Keratinocyte (primary cell): Measurements from ENCODE around the gene ATP6V0D1. TPM values are rescaled to one million over a fixed set of nuclear protein-coding genes. Genes with fewer than 3 reads are reported as not detected.

Experiments used
- DNase-seq: peaks from one replicate; pipeline ENCODE4 v3.0.0-alpha.2; 2011; ENCODE audit warnings: low read depth, missing footprints, low spot score
- FAIRE-seq: peaks from 2 replicates; lab custom pipeline; 2011; peaks lifted over from hg19 to GRCh38; lab: Jason Lieb, UNC
- H2AFZ ChIP-seq: 2 replicates; pipeline ENCODE4 v1.6.0; 2012; ENCODE audit warnings: low read length, control low read depth, inconsistent platforms; ENCODE audit not compliant: control insufficient read depth
- H3K27ac ChIP-seq: 2 replicates; pipeline ENCODE4 v1.5.1; 2011; ENCODE audit warnings: low read length; ENCODE audit not compliant: control insufficient read depth, insufficient read depth
- H3K27me3 ChIP-seq: 3 replicates; pipeline ENCODE4 v1.6.0; 2011; ENCODE audit warnings: low read length; ENCODE audit not compliant: control insufficient read depth, insufficient read depth; ENCODE audit errors: extremely low read depth
- H3K36me3 ChIP-seq, 2 experiments: 2 replicates in 1 of 2; 3 replicates in 1 of 2; pipeline ENCODE4 v1.5.1; 2011; ENCODE audit warnings: low read length in 2 of 2, mild to moderate bottlenecking in 1 of 2; ENCODE audit not compliant: control insufficient read depth in 2 of 2, insufficient read depth in 2 of 2; ENCODE audit errors: extremely low read depth in 1 of 2
- H3K4me1 ChIP-seq: 3 replicates; pipeline ENCODE4 v1.5.1; 2011; ENCODE audit warnings: low read length; ENCODE audit not compliant: control insufficient read depth, insufficient read depth; ENCODE audit errors: extremely low read depth
- H3K4me2 ChIP-seq: 3 replicates; pipeline ENCODE4 v1.6.0; 2011; ENCODE audit warnings: low read depth, low read length; ENCODE audit not compliant: control insufficient read depth, insufficient read depth; ENCODE audit errors: extremely low read depth
- H3K4me3 ChIP-seq, 3 experiments: fragments of 200-600 bp in 1 of 3; sonication (generic) in 1 of 3; 2 replicates in 2 of 3; 3 replicates in 1 of 3; pipeline ENCODE4 v1.5.1; 2011 to 2016; ENCODE audit warnings: low read length in 3 of 3, mild to moderate bottlenecking in 3 of 3, control low read depth in 2 of 3, inconsistent platforms in 1 of 3, low read depth in 1 of 3, mixed read lengths in 1 of 3, mixed run types in 1 of 3, moderate library complexity in 1 of 3; ENCODE audit not compliant: control insufficient read depth in 2 of 3, insufficient read depth in 2 of 3; ENCODE audit errors: extremely low read depth in 1 of 3
- H3K79me2 ChIP-seq: 2 replicates; pipeline ENCODE4 v1.6.0; 2012; ENCODE audit warnings: low read length; ENCODE audit not compliant: control insufficient read depth, insufficient read depth
- H3K9ac ChIP-seq: 3 replicates; pipeline ENCODE4 v1.6.0; 2011; ENCODE audit warnings: low read length; ENCODE audit not compliant: control insufficient read depth, insufficient read depth; ENCODE audit errors: extremely low read depth
- H3K9me1 ChIP-seq: 3 replicates; pipeline ENCODE4 v1.6.0; 2011; ENCODE audit warnings: low read length; ENCODE audit not compliant: control insufficient read depth, insufficient read depth; ENCODE audit errors: extremely low read depth
- H3K9me3 ChIP-seq: 2 replicates; pipeline ENCODE4 v1.5.1; 2012; ENCODE audit warnings: low read depth, low read length; ENCODE audit not compliant: control insufficient read depth
- H4K20me1 ChIP-seq: 3 replicates; pipeline ENCODE4 v1.6.0; 2011; ENCODE audit warnings: low read length; ENCODE audit not compliant: control insufficient read depth, insufficient read depth; ENCODE audit errors: extremely low read depth
- EZH2 ChIP-seq: IDR thresholded peaks from one replicate; pipeline ENCODE4 v1.6.1; 2012; ENCODE audit warnings: inconsistent platforms, mild to moderate bottlenecking, low read length, moderate library complexity
- dilution Hi-C: fragments of 300-500 bp; cut with MboI; formaldehyde crosslinking; loops from one replicate; pipeline ENCODE4 v1.7.0; 2020; ENCODE audit warnings: low sequenced_read_pairs; ENCODE audit not compliant: extremely low pct_ligation_motif_present
- polyA plus RNA-seq, 5 experiments: library from polyadenylated mRNA; depleted of rRNA in 3 of 5; stranded (reverse) in 3 of 5; stranded (forward) in 1 of 5; unstranded in 1 of 5; fragments of >200 nt; gene quantifications; 1 replicate in 1 of 5; 2 replicates in 3 of 5; 3 replicates in 1 of 5; pipeline versions ENCODE4 v1.2.1 to v1.2.3, GENCODE V29; 2011 to 2012; ENCODE audit warnings: missing spikeins in 2 of 5, low read depth in 1 of 5, low replicate concordance in 1 of 5
- TF ChIP-seq, protein P1 (sequence below), 3 experiments: IDR thresholded peaks in 1 of 3; conservative IDR thresholded peaks in 1 of 3; optimal IDR thresholded peaks in 1 of 3; 2 replicates in 2 of 3; 3 replicates in 1 of 3; pipeline versions ENCODE3 to v1.5.1; 2011; ENCODE audit warnings: low read length in 3 of 3, mild to moderate bottlenecking in 3 of 3, moderate library complexity in 2 of 3, control low read depth in 1 of 3, inconsistent platforms in 1 of 3; ENCODE audit not compliant: insufficient read depth in 2 of 3; ENCODE audit errors: extremely low read depth in 1 of 3

The ATP6V0D1 gene
- polyA plus RNA-seq, 1 donor (not counting 4 experiments of a cell fraction or from before 2014, with no cell fraction given): 97.1 TPM

DNA sequence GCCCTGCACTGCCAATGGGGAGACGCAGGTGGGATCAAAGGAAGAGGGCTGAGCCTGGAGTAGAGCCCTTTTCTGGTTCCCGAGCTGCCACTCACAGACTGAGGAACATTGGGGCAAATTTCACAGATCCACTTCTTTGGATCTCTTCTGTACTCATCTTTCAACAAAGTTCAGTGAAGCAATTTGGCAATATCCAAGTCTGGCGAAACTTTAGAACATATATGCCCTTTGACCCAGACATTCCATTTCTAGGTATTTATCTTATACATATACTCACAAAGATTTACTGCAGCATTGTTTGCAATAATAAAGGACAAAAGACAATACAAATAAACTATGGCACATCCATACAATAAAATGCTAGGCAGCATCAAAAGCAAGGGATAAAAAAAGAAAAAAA, 69.6 kb downstream of the ATP6V0D1 start:
- no peak for TF ChIP-seq EZH2
- TF ChIP-seq, protein P1, sequence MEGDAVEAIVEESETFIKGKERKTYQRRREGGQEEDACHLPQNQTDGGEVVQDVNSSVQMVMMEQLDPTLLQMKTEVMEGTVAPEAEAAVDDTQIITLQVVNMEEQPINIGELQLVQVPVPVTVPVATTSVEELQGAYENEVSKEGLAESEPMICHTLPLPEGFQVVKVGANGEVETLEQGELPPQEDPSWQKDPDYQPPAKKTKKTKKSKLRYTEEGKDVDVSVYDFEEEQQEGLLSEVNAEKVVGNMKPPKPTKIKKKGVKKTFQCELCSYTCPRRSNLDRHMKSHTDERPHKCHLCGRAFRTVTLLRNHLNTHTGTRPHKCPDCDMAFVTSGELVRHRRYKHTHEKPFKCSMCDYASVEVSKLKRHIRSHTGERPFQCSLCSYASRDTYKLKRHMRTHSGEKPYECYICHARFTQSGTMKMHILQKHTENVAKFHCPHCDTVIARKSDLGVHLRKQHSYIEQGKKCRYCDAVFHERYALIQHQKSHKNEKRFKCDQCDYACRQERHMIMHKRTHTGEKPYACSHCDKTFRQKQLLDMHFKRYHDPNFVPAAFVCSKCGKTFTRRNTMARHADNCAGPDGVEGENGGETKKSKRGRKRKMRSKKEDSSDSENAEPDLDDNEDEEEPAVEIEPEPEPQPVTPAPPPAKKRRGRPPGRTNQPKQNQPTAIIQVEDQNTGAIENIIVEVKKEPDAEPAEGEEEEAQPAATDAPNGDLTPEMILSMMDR (optimal IDR thresholded peaks at IDR 0.05 in 1 of 3, IDR thresholded peaks at IDR 0.05 in 1 of 3, conservative IDR thresholded peaks at IDR 0.05 in 1 of 3; ENCODE audit: extremely low read depth in 1 of 3, insufficient read depth in 2 of 3, low read length in 3 of 3): no peak
- H2AFZ ChIP-seq: no peak overlapping the region

DNA sequence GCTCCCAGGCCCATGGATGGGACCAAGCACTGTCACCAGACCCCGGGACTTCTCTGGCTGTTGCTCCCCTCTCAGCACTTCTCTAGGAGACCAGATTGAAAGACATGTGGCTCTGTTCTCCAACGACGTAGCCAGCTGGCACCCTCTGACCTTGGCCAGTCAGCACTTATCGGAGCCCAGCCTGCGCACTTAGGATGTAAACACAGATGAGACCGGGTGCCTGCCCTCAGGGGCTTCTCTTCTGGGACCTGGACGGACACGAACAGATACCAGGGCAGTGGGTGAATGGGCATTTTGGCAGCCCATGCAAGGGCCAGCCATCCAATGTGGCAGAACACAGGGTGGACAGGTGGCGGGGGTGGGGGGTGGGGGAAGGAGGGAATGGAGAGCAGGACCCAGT, 71.3 kb downstream of the ATP6V0D1 start:
- FAIRE-seq: no peak

More for the DNA sequence above, 69.6 kb downstream of the ATP6V0D1 start:
- Histone ChIP-seq H3K27ac (no peak overlapping the region), H3K9me3 (no peaks in the 10 kb centered on the region), H3K9me1 (no peaks in the 10 kb centered on the region), H3K4me1 (peaks cover 24% of the 10 kb centered on the region), H3K79me2 (peaks cover 2% of the 10 kb centered on the region), H3K9ac (no peak overlapping the region), H3K27me3 (no peaks in the 10 kb centered on the region), H3K36me3 (no peaks in the 10 kb centered on the region), H4K20me1 (no peaks in the 10 kb centered on the region), H3K4me2 (no peak overlapping the region), H3K4me3 (no peak overlapping the region)
- dilution Hi-C loops: no loop called here
- DNase-seq: no peak
- FAIRE-seq: no peak

More for the DNA sequence above, 71.3 kb downstream of the ATP6V0D1 start:
- Histone ChIP-seq H3K36me3 (no peaks in the 10 kb centered on the region), H3K9me3 (no peaks in the 10 kb centered on the region), H4K20me1 (no peaks in the 10 kb centered on the region), H3K9me1 (no peaks in the 10 kb centered on the region), H3K4me2 (peak overlapping the region; percentile 66), H3K27me3 (no peaks in the 10 kb centered on the region), H2AFZ (peak overlapping the region; percentile 60), H3K9ac (no peak overlapping the region), H3K27ac (peak overlapping the region; percentile 39), H3K4me1 (peaks cover 38% of the 10 kb centered on the region), H3K4me3 (no peak overlapping the region), H3K79me2 (peaks cover 2% of the 10 kb centered on the region)
- DNase-seq: no peak
- TF ChIP-seq EZH2: no peak
- TF ChIP-seq, protein P1 (optimal IDR thresholded peaks at IDR 0.05 in 1 of 3, IDR thresholded peaks at IDR 0.05 in 1 of 3, conservative IDR thresholded peaks at IDR 0.05 in 1 of 3; ENCODE audit: extremely low read depth in 1 of 3, insufficient read depth in 2 of 3, low read length in 3 of 3): no peak
- dilution Hi-C loops: no loop called here
